Fibroblast of pulmonary artery (primary cell): ENCODE results near the gene ST3GAL5.

Source experiments
- DNase-seq: peaks from one replicate; pipeline ENCODE4 v3.0.0-alpha.2; 2010; ENCODE audit warnings: low read depth
- H3K4me3 ChIP-seq: replicated peaks from 2 replicates; pipeline ENCODE4 v1.5.1; 2011; ENCODE audit warnings: low read depth, mild to moderate bottlenecking, control low read depth, low read length, moderate library complexity
- CTCF ChIP-seq: IDR thresholded peaks from 2 replicates; pipeline ENCODE4 v1.5.1; 2011; ENCODE audit warnings: mild to moderate bottlenecking, control low read depth, low read length, inconsistent platforms; ENCODE audit errors: missing control alignments

ST3GAL5 gene

GRCh38 chr2:85871494-85872164, 17.2 kb downstream of the ST3GAL5 start:
- DNase-seq: no peak
- no peak overlapping the region for H3K4me3 ChIP-seq
- TF ChIP-seq CTCF: no peak

- no peak for DNase-seq
- TF ChIP-seq CTCF: no peak
- H3K4me3 ChIP-seq: no peak overlapping the region
These were observed 20.0 kb downstream of the ST3GAL5 start for GRCh38 chr2:85868822-85869221.

- no peak overlapping the region for H3K4me3 ChIP-seq
- TF ChIP-seq CTCF: no peak
- DNase-seq: no peak
These were observed 21.1 kb downstream of the ST3GAL5 start for GRCh38 chr2:85867556-85868292.

GRCh38 chr2:85867121-85867520, 21.7 kb downstream of the ST3GAL5 start:
- H3K4me3 ChIP-seq: no peak overlapping the region
- no peak for DNase-seq
- no peak for TF ChIP-seq CTCF

- no peak for TF ChIP-seq CTCF
- H3K4me3 ChIP-seq: no peak overlapping the region
- DNase-seq: no peak
These were observed 22.6 kb downstream of the ST3GAL5 start for GRCh38 chr2:85866165-85866659.

- no peak for TF ChIP-seq CTCF
- no peak overlapping the region for H3K4me3 ChIP-seq
- DNase-seq: no peak
These were observed 23.1 kb downstream of the ST3GAL5 start for GRCh38 chr2:85865539-85866164.
